DMS153 treated with DMSO at 0.1 percent for 48 hours (cell line): ENCODE data around the gene GPC6.

Experiments
- DNase-seq: peaks from one replicate; lab custom pipeline; 2025; ENCODE audit not compliant: unreplicated experiment; lab: John Stamatoyannopoulos, UW

Gene GPC6

GRCh38 chr13:93727211-93728141 lies 500.9 kb downstream of the GPC6 start:
- DNase-seq = no peak

GRCh38 chr13:93729383-93729782 lies 502.8 kb downstream of the GPC6 start:
- DNase-seq = peak; percentile 21

GRCh38 chr13:93730780-93731179 lies 504.2 kb downstream of the GPC6 start:
- no peak for DNase-seq

GRCh38 chr13:93732186-93732585 lies 505.6 kb downstream of the GPC6 start:
- DNase-seq = no peak

- no peak for DNase-seq
These were observed 509.5 kb downstream of the GPC6 start for GRCh38 chr13:93736081-93736480.

GRCh38 chr13:93736909-93737308 lies 510.3 kb downstream of the GPC6 start:
- DNase-seq = no peak

GRCh38 chr13:93740334-93740733 lies 513.7 kb downstream of the GPC6 start:
- no peak for DNase-seq

GRCh38 chr13:93744033-93744432 lies 517.4 kb downstream of the GPC6 start:
- no peak for DNase-seq

- DNase-seq = no peak
These were observed 518.3 kb downstream of the GPC6 start for GRCh38 chr13:93744886-93745285.

- DNase-seq = no peak
These were observed 519.3 kb downstream of the GPC6 start for GRCh38 chr13:93745884-93746283.

- no peak for DNase-seq
These were observed 520.0 kb downstream of the GPC6 start for GRCh38 chr13:93746589-93746988.

- DNase-seq = no peak
These were observed 524.1 kb downstream of the GPC6 start for GRCh38 chr13:93750676-93751075.

GRCh38 chr13:93751117-93751516 lies 524.5 kb downstream of the GPC6 start:
- DNase-seq = no peak

- no peak for DNase-seq
These were observed 525.9 kb downstream of the GPC6 start for GRCh38 chr13:93752541-93752940.

GRCh38 chr13:93753639-93754038 lies 527.0 kb downstream of the GPC6 start:
- DNase-seq = no peak

- no peak for DNase-seq
These were observed 528.7 kb downstream of the GPC6 start for GRCh38 chr13:93755341-93755740.

- no peak for DNase-seq
These were observed 532.0 kb downstream of the GPC6 start for GRCh38 chr13:93758575-93758974.

- DNase-seq = no peak
These were observed 536.3 kb downstream of the GPC6 start for GRCh38 chr13:93762708-93763426.

GRCh38 chr13:93765062-93765461 lies 538.5 kb downstream of the GPC6 start:
- no peak for DNase-seq

- DNase-seq = no peak
These were observed 539.2 kb downstream of the GPC6 start for GRCh38 chr13:93765811-93766210.

- no peak for DNase-seq
These were observed 540.1 kb downstream of the GPC6 start for GRCh38 chr13:93766719-93767118.
